ENCODE measurements around the gene HAO1.

Gene HAO1

GRCh38 chr20:7916648-7917047, 23.6 kb downstream of the HAO1 start:
- Histone ChIP-seq H3K4me2 (ENCODE audit: low read length) (no peak overlapping the region), H3K4me1 (ENCODE audit: insufficient read depth, low read length, severe bottlenecking) (no peaks in the 10 kb centered on the region), H4K20me1 (ENCODE audit: insufficient read depth, low read length) (no peaks in the 10 kb centered on the region), H3K27me3 (ENCODE audit: insufficient read depth, low read length) (no peaks in the 10 kb centered on the region), H3K79me2 (ENCODE audit: insufficient read depth, low read length) (no peaks in the 10 kb centered on the region), H3K9ac (ENCODE audit: low read length) (no peak overlapping the region), H3K4me3 (ENCODE audit: low read depth, low read length, poor library complexity, severe bottlenecking) (no peak overlapping the region), H3K27ac (ENCODE audit: low read depth, low read length, poor library complexity, severe bottlenecking) (no peak overlapping the region), H3F3A (ENCODE audit: insufficient read depth, low read length) (no peaks in the 10 kb centered on the region), H3K9me3 (ENCODE audit: low read length) (no peaks in the 10 kb centered on the region), H3K9me2 (ENCODE audit: low read depth, low read length) (no peaks in the 10 kb centered on the region), H3K36me3 (ENCODE audit: insufficient read depth, low read length) (no peaks in the 10 kb centered on the region), H2AFZ (ENCODE audit: low read length) (no peak overlapping the region)
- TF ChIP-seq CTCF (IDR thresholded peaks at IDR 0.05; ENCODE audit: low read length) (no peak), EZH2 (IDR thresholded peaks at IDR 0.05; ENCODE audit: borderline replicate concordance, low read length) (no peak)

- Histone ChIP-seq H3K79me2 (ENCODE audit: insufficient read depth, low read length) (no peaks in the 10 kb centered on the region), H3K4me3 (ENCODE audit: low read depth, low read length, poor library complexity, severe bottlenecking) (no peak overlapping the region), H3K36me3 (ENCODE audit: insufficient read depth, low read length) (no peaks in the 10 kb centered on the region), H2AFZ (ENCODE audit: low read length) (no peak overlapping the region), H3K27ac (ENCODE audit: low read depth, low read length, poor library complexity, severe bottlenecking) (no peak overlapping the region), H3F3A (ENCODE audit: insufficient read depth, low read length) (no peaks in the 10 kb centered on the region), H3K27me3 (ENCODE audit: insufficient read depth, low read length) (no peaks in the 10 kb centered on the region), H3K4me1 (ENCODE audit: insufficient read depth, low read length, severe bottlenecking) (no peaks in the 10 kb centered on the region), H4K20me1 (ENCODE audit: insufficient read depth, low read length) (no peaks in the 10 kb centered on the region), H3K9ac (ENCODE audit: low read length) (no peak overlapping the region), H3K9me3 (ENCODE audit: low read length) (no peaks in the 10 kb centered on the region), H3K4me2 (ENCODE audit: low read length) (no peak overlapping the region), H3K9me2 (ENCODE audit: low read depth, low read length) (no peaks in the 10 kb centered on the region)
- TF ChIP-seq CTCF (IDR thresholded peaks at IDR 0.05; ENCODE audit: low read length) (no peak), EZH2 (IDR thresholded peaks at IDR 0.05; ENCODE audit: borderline replicate concordance, low read length) (no peak)
Measured at GRCh38 chr20:7912551-7912950, 27.7 kb downstream of the HAO1 start.

GRCh38 chr20:7911586-7912330, 28.5 kb downstream of the HAO1 start:
- no peaks in the 10 kb centered on the region for H3K79me2 ChIP-seq (ENCODE audit: insufficient read depth, low read length)
- H3K27me3 ChIP-seq (ENCODE audit: insufficient read depth, low read length), result no peaks in the 10 kb centered on the region
- H3K36me3 ChIP-seq (ENCODE audit: insufficient read depth, low read length), result no peaks in the 10 kb centered on the region
- no peaks in the 10 kb centered on the region for H4K20me1 ChIP-seq (ENCODE audit: insufficient read depth, low read length)
- H3F3A ChIP-seq (ENCODE audit: insufficient read depth, low read length), result no peaks in the 10 kb centered on the region
- H3K4me1 ChIP-seq (ENCODE audit: insufficient read depth, low read length, severe bottlenecking), result no peaks in the 10 kb centered on the region
- H3K4me2 ChIP-seq (ENCODE audit: low read length), result no peak overlapping the region
- no peak overlapping the region for H3K9ac ChIP-seq (ENCODE audit: low read length)
- H2AFZ ChIP-seq (ENCODE audit: low read length), result no peak overlapping the region
- H3K9me3 ChIP-seq (ENCODE audit: low read length), result no peaks in the 10 kb centered on the region
- H3K9me2 ChIP-seq (ENCODE audit: low read depth, low read length), result no peaks in the 10 kb centered on the region
- H3K27ac ChIP-seq (ENCODE audit: low read depth, low read length, poor library complexity, severe bottlenecking), result no peak overlapping the region
- H3K4me3 ChIP-seq (ENCODE audit: low read depth, low read length, poor library complexity, severe bottlenecking), result no peak overlapping the region
- no peak for TF ChIP-seq CTCF (IDR thresholded peaks at IDR 0.05; ENCODE audit: low read length)
- no peak for TF ChIP-seq EZH2 (IDR thresholded peaks at IDR 0.05; ENCODE audit: borderline replicate concordance, low read length)

Data from OCI-LY1 (cell line).